Stimulated activated CD4-positive, alpha-beta T cell treated with anti-CD3 and anti-CD28 coated beads, Interleukin-15, amount 100 ng/mL, for 48 hours (primary cell): ENCODE results near the gene PLEKHA4.
"Not testable (repeated sequence)": the region's sequence is repeated elsewhere in the genome, so short reads cannot be mapped to it uniquely, and the experiment has no call there.

Experiments
- DNase-seq, 2 donors: peaks; one replicate each; pipeline ENCODE4 v3.0.0-alpha.2; 2020; ENCODE audit warnings: low read depth in 2 of 2

The PLEKHA4 gene

DNA sequence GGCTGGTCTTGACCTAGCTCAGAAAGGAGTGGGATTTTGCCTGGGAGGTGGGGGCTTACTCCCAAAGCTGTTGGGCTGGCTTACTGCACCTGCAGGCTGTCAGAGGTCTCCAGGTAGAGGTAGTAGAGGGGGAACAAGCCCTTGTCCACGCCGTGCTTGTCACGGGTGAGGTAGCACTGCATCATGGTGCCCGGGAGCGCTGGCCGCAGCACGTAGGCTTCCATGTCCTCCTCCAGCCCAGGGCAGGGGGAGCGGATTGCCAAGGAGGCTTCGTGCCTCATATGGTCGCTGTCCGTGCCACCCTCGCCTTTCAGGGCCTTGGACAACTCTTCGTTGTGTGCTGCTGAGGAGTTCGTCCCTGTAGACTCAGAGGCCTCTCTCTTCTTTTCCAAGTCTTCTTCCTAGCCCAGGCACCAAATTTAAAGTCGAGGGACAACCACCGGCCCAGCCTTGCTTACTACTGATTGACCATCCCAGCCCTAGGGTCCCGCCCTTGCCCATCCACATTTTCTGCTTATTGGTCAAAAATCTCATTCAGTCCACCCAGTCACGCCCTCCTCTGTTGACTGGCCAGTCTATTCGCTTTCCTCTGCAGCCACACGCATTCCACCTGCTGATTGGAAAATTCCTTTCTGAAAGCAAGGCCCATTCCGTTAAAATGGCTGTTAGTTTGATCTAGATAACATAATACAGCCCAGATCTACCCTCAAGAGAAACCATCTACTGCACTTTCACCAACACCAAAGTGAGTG, 19.6 kb upstream of the PLEKHA4 start:
- no peak for DNase-seq

DNA sequence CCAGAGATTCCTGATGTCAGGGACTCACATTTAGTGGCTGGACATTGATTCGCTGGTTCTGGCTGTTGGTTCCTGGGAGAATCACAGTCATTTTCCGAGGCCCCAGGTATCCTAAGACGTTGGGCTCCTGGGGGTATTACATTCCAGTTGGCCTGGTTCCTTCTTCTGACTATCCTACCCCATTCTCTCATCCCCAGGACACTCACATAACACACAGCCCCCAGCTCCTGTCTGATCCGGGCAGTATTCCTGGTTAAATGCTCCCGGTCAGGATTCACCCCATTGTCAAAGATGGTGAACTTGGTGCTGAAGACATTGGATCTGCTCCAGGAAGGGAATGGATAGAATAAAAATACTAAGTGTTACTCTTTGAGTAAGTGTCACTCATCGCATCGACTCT, 15.3 kb upstream of the PLEKHA4 start:
- DNase-seq: no peak

DNA sequence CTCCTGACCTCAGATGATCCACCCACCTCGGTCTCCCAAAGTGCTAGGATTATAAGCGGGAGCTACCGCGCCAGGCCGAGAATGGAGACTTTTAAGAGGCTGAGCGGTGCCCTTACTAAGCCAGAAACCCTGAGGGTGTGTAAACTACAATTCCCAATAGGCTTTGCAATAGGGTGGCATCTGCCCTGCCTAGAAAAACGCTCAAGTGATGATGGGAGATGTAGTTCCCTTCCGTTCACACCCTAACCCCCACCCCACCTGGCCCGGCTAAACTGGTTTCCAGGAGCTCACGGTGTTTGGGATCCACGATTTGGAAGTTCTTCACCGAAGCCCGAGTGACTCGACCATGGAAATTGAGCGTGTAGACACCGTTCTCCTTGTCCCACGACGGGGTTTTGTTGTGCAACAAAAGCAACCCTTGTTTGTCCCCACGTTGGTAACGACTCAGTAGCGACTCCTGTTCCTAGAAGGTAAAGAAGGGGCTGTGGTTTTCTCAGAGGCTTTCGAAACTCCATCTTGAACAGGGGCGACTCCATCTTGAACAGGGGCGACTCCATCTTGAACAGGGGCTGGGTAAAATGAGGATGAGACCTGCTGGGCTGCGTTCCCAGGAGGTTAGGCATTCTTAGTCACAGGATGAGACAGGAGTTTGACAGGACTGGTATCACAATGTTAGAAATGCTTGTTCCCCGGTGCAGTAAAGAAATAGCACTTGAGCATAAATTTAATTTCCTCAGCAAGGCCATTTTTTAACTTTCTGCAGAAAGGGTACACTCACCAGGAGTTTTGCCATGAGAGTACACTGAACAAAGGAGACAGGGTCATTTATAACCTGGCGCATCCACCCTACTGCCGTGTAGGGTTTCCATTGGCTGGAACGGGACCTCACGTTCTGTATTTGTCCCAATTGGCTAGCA, 13.6 kb upstream of the PLEKHA4 start:
- no peak for DNase-seq

DNA sequence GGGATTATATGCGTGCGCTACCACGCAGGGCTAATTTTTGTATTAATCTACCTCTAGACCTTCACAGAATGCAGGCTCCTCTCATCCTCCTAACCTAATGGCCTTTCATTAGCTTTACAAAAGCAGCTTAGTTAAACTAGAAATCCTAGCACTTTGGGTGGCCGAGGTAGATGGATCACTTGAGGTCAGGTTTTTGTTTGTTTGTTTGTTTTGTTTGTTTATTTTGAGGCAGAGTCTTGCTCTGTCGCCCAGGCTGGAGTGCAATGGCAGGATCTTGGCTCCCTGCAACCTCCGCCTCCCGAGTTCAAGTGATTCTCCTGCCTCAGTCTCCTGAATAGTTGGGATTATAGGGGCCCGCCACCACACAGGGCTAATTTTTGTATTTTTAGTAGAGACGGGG, 11.3 kb upstream of the PLEKHA4 start:
- DNase-seq: not testable (repeated sequence)

DNA sequence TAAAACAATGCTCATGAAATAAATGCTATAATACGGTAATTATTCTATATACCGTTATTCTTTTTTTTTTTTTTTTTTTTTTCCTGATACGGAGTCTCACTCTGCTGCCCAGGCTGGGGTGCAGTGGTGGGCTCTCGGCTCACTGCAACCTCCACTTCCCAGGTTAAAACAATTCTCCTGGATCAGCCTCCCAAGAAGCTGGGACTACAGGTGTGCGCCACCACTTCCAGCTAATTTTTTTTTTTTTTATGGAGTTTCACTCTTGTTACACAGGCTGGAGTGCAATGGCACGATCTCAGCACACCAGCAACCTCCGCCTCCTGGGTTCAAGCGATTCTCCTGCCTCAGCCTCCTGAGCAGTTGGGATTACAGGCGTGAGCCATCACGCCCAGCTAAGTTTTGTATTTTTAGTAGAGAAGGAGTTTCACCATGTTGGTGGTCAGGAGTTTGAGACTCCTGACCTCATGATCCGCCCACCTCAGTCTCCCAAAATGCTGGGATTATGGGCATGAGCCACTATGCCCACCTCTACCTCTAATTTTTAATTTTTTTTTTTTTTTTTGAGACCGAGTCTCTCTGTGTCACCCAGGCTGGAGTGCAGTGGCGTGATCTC, 10.7 kb upstream of the PLEKHA4 start:
- DNase-seq: no peak

DNA sequence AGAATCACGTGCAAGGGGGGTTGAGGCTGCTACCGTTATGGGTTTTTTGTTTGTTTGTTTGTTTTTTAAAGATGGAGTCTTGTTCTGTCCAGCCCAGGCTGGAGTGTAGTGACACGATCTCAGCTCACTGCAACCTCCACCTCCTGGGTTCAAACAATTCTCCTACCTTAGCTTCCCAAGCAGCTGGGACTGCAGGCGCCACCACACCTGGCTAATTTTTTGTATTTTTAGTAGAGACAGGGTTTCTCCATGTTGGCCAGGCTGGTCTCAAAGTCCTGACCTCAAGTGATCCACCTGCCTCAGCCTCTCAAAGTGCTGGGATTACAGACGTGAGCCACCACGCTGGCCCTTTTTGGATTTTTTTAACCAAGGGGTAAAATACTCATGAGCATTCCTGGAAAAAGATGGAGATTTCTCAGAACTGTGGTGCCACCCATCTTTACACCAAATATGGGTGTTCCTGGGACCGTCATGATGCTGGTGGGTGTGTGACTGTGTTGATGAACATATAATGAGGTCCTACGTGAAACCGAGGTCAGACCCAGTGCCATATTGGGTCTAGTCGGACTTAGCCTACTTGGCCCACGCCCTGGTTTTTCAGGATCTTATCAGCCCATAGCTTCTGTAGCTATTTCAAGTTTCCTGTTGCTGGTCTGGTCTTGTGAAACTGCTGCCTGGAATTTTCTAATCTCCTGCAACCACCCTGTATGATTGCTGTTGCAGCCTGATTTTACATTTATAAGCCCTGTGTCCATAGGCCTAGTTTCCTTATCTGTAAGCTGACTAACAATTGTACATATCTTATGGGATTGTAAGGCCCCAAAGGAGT, 10.0 kb upstream of the PLEKHA4 start:
- no peak for DNase-seq

DNA sequence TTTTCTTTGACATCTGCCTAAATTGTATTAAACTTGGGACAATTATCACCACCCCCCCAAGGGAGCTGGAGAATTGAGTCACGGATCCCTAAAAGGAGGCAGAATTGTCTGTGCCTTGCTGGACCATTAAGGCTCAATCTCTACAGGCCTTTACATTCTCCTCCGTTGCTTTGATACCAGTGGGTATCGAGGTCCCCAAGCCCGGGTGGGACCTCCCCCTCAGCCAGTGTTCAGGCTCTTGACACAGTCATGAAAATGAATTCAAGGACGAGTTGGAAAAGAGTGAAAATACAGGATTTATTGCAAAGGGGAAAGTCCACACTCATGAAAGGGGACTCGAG, 9.4 kb upstream of the PLEKHA4 start:
- no peak for DNase-seq

DNA sequence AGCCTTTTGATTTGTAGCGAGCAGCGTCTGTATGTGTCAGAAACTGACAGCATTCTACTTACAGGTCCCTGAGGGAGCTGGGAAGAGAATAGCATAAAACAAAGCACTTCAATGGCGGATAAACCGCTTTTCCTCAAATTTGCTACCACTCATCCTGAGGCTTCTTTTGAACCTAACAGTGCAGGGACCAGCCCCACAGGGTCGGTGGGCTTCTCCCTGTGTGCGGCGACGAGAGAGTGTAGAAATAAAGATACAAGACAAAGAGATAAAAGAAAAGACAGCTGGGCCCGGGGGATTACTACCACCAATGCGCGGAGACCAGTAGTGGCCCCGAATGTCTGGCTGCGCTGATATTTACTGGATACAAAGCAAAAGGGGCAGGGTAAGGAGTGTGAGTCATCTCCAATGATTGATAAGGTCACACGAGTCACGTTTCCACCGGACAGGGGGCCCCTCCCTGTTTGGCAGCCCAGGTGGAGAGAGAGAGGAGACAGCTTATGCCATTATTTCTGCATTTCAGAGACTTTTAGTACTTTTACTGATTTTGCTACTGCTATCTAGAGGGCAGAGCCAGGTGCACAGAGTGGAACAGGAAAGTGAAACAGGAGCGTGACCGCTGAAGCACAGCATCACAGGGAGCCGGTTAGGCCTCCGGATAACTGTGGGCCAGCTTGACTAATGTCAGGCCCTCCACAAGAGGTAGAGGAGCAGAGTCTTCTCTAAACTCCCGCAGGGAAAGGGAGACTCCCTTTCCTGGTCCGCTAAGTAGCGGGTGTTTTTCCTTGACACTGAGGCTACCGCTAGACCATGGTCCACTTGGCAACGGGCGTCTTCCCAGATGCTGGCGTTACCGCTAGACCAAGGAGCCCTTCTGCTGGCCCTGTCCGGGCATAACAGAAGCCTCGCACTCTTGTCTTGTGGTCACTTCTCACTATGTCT, 7.9 kb upstream of the PLEKHA4 start:
- not testable (repeated sequence) for DNase-seq

DNA sequence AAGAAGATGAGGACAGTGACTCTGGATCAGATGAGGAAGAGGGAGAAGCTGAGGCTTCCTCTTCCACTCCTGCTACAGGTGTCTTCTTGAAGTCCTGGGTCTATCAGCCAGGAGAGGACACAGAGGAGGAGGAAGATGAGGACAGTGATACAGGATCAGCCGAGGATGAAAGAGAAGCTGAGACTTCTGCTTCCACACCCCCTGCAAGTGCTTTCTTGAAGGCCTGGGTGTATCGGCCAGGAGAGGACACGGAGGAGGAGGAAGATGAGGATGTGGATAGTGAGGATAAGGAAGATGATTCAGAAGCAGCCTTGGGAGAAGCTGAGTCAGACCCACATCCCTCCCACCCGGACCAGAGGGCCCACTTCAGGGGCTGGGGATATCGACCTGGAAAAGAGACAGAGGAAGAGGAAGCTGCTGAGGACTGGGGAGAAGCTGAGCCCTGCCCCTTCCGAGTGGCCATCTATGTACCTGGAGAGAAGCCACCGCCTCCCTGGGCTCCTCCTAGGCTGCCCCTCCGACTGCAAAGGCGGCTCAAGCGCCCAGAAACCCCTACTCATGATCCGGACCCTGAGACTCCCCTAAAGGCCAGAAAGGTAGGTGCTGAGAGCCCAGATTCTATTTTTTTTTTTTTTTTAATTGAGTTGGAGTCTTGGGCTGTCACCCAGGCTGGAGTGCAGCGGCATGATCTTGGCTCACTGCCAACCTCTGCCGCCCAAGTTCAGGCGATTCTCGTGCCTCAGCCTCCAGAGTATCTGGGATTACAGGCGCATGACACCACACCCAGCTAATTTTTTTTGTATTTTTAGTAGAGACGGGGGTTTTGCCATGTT, 6.1 kb upstream of the PLEKHA4 start:
- no peak for DNase-seq

DNA sequence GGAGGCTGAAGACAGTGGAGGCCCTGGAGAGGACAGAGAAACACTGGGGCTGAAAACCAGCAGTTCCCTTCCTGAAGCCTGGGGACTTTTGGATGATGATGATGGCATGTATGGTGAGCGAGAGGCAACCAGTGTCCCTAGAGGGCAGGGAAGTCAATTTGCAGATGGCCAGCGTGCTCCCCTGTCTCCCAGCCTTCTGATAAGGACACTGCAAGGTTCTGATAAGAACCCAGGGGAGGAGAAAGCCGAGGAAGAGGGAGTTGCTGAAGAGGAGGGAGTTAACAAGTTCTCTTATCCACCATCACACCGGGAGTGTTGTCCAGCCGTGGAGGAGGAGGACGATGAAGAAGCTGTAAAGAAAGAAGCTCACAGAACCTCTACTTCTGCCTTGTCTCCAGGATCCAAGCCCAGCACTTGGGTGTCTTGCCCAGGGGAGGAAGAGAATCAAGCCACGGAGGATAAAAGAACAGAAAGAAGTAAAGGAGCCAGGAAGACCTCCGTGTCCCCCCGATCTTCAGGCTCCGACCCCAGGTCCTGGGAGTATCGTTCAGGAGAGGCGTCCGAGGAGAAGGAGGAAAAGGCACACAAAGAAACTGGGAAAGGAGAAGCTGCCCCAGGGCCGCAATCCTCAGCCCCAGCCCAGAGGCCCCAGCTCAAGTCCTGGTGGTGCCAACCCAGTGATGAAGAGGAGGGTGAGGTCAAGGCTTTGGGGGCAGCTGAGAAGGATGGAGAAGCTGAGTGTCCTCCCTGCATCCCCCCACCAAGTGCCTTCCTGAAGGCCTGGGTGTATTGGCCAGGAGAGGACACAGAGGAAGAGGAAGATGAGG, 5.3 kb upstream of the PLEKHA4 start:
- DNase-seq: no peak

DNA sequence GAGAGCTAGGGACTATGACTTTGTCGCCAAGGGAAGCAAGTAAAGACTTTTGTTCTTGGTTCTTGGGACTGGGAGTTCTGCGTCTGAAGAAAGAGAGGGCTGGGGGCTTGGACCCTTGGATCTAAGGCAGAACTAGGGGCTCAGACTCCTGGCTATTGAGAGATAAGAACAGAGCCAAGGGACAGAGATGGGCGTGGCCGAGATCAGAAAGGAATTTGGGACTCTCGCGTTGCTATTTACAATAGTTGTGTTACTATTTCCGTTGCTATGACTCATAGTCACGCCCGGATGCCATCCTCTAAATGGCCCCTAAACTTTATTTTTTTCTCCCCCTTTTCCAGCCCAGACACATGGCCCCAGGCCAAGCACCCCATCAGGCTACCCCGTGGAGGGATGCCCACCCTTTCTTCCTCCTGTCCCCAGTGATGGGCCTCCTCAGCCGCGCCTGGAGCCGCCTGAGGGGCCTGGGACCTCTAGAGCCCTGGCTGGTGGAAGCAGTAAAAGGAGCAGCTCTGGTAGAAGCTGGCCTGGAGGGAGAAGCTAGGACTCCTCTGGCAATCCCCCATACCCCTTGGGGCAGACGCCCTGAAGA, 4.6 kb upstream of the PLEKHA4 start:
- DNase-seq: peak; percentile 62 to 74

DNA sequence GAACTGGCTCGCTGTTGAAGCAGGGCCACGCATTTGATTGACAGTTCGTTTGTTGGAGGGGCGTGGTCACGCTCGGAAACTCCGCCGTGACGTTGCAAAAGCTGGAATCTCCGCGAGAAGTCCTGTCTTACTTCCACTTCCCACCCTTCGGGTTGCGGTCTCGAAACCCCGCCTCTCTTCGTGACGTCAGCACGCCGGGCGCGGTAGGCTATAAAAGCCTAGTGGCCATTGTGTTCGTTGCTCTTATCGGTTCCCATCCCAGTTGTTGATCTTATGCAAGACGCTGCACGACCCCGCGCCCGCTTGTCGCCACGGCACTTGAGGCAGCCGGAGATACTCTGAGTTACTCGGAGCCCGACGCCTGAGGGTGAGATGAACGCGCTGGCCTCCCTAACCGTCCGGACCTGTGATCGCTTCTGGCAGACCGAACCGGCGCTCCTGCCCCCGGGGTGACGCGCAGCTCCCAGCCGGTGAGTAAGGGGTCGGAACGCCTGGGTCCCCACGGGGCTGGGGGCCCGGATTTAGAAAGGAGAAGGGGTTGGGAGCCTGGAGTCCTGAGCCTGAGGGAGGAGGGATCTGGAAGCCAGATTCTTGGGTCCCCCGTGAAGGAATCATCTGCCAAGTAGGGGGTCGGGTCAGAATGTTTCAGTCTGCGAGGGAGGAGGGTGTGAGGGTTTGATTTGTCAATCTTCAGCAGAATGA, 3.9 kb upstream of the PLEKHA4 start, which contains the start of gene PPP1R15A:
PPP1R15A (plus strand) TSS at position 240 of the 702 bp plus-strand sequence. CDS start 813 bp downstream, outside the sequence.
- peak; percentile 97 to 98 for DNase-seq

DNA sequence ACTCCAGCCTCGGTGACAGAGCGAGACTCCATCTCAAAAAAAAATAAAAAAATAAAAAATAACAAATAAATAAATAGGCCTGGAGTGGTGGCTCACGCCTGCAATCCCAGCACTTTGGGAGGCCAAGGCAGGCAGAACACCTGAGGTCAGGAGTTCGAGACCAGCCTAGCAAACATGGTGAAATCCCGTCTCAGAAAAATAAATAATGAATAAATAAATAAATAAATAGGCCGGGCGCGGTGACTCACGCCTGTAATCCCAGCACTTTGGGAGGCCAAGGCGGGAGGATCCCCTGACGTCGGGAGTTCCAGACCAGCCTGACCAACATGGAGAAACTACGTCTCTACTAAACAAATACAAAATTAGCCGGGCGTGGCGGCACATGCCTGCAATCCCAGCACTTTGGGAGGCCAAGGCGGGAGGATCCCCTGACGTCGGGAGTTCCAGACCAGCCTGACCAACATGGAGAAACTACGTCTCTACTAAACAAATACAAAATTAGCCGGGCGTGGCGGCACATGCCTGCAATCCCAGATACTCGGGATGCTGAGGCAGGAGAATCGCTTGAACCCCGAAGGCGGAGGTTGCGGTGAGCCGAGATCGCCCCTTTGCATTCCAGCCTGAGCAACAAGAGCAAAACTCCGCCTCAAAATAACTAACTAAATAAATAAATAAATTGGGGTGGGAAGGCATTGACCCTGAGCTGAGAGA, 3.2 kb upstream of the PLEKHA4 start:
- DNase-seq: not testable (repeated sequence)

DNA sequence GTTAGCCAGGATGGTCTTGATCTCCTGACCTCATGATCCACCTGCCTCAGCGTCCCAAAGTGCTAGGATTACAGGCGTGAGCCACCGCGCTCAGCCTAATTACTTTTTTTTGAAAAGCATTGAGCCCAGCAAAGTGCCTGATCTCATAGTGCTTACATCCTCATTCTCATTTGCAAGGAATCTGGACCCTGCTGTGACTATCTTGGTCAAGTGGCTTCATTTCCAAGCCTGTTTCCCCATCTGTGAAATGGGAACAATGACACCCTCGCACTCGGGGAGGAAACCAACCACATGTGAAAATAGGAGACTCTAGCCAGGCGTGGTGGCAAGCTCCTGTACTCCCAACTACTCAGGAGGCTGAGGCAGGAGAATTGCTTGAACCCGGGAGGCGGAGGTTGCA, 1.6 kb upstream of the PLEKHA4 start:
- DNase-seq: no peak

DNA sequence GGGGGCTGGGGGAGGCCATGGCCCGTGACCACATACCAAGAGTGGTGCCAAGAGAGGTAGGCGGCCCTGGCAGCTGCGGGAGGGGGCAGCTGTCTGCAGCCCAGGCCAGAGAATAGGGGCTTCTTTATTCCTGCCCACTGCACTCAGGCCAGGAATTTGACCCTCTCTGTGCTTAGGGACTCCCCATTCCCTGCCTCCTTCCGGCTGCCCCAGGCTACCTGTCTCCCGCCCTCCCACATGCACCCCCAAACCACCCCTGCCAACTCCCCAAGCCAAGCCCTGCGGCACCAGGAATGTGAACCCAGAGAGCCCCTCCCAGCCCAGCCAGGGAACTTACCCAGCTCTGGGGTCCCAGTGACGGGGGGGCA, 687 bp downstream of the PLEKHA4 start:
- no peak for DNase-seq

DNA sequence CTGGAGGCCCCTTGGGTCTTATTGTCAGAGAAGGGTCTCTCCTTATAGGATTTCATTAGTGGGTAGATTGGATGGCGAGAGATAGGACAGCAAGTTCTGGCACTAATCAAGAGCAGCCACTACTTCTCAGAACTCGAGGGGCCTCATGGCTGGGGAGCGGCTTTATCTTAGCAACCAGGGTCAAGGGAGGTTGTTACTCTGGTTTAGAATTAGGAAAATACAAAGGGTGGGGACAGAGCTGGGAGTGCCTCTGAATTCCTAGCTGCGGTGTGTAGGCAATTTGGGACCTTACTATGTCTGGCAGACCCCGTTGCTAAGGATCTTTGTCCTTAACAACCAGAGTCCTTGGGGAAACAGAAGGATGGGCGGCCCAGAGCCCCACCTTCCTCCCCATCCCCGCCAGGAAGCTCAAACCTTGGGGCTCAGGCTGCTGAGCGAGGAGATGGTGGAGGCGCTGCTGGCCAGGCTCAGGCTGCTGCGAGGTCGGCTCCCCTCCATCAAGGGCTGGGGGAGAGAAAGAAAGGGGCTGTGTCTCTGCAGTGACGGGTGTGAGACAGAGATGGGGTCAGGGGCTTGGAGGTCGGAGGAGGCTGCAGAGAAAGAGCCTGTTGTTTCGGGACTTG, 1.2 kb downstream of the PLEKHA4 start:
- DNase-seq: no peak

DNA sequence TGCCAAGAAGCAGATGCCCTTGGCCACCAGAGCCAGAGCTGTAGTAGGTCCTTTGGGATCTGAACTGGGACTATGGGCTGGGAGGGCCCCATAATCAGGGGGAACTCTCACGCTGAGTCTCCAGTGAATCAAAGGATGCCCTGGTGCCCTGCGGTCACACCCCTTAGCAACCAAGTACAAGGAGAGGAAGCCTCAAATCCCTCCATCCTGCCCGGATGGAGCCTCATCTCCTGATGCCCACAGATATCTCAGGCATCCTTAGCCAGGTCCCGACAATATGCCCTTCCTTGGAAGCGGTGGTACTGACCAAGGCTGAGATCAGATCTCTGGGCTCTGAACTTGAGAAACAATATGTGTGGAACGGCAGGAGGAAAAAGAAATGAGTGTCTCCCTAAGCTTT, 1.7 kb downstream of the PLEKHA4 start:
- no peak for DNase-seq
